Measurements from ENCODE around the gene SLC1A1.

DNA sequence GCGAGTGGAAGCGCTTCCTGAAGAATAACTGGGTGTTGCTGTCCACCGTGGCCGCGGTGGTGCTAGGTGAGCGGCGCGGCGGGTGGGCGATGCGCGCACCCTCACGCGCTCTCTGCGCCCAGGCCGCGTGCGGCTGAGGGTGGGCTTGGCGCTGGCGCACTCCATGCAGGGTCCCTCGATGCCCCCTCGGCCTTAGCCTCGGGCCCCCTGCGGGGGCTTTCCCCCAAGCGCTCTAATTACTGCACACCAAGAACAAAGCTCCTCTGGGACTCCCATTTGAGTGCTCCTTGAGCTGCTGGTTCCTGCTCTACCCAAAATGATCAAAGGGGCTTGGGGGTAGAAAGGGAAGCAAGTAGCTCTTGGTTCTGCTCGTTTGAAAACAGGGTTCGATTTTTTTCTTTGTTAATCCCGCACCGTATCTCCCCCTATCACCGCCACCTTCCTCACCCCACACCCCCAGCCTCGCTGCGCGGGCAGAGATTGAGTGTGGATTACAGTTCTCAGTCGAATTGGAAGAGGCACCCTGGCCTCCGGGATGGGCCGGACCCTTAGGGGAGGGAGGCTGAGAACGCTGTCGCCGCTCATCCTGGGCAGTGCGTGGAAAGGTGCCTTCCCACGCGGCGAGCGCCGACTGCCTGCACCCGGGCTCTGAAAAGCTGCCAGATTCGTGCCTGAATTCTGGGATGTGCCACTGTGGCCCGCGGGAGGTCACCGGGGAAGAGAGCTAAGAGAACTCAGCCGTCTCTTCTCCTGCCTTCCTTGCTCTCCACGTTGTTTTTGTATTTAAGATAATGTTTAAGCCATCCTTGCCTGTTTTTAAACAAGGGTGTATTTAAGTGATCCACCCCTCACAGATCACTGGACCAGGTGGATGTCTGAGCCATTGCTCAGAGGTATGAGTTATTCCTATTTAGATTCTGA lies 697 bp downstream of the SLC1A1 start:
- TF ChIP-seq EZH2 (IDR thresholded peaks at IDR 0.05; ENCODE audit: insufficient read depth, poor library complexity, severe bottlenecking) (no peak), EZH2phosphoT487 (IDR thresholded peaks at IDR 0.05; ENCODE audit: insufficient read depth, low read depth) (no peak)

All from GM23248 (cell line).